ENCODE data around the gene SYTL3. TPM values are rescaled to one million over a fixed set of nuclear protein-coding genes. Genes with fewer than 3 reads are reported as not detected.
A peak's percentile ranks its signal among the peaks of the same experiment; 100 is the strongest.

Gene SYTL3
- total and polyA plus RNA-seq, 2 donors (not counting 1 experiment from before 2014, with no cell fraction given) = 1.1 to 5.4 TPM

DNA sequence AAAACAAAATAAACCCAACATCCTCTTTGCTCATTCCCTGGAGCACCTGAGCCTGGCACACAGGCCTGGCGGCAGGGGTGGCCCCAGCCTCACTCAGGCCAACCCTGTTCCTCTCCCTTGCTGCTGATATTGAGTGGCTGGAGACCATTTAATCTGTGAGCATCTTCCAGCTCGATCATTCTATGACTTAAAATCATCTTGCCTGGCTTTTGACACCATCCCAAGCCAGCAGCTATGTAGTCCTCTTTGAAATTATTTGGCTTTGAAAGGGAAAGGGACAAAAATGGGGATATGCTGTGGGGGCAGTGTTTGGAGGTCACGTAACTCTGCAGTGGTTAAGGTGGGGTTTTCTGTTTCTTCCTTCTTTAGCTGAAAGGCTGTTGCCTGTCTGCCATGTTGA lies 146.5 kb downstream of the SYTL3 start:
- no peaks in the 10 kb centered on the region for H3K27me3 Mint-ChIP-seq
- POLR2A ChIA-PET = interaction anchor here (1.0 kb wide), 1 partner anchor 11 kb away, joined by 3 read pairs; no protein-coding TSS in a partner anchor
- CTCF ChIA-PET = interaction anchor here (0.6 to 8.1 kb wide), 5 partner anchors 11 to 176 kb away, joined by 3 to 79 read pairs (median 3); no protein-coding TSS in a partner anchor
- peaks cover 92% of the 10 kb centered on the region for H3K4me1 Mint-ChIP-seq
- Histone ChIP-seq H3K79me2 (ENCODE audit: control insufficient read depth, insufficient read depth, low read length) (peaks cover 100% of the 10 kb centered on the region), H3K36me3 (replicated peaks in 1 of 2; ENCODE audit: control extremely low read depth in 1 of 2, control insufficient read depth in 1 of 2, extremely low read depth in 1 of 2, insufficient read depth in 2 of 2, low read length in 1 of 2) (peaks cover 5 to 49% of the 10 kb centered on the region in 2 experiments), H4K20me1 (ENCODE audit: control insufficient read depth, insufficient read depth, low read length, poor library complexity, severe bottlenecking) (peaks cover 96% of the 10 kb centered on the region), H3K4me2 (replicated peaks; ENCODE audit: low read depth, low read length, poor library complexity, severe bottlenecking) (peak overlapping the region; percentile 50), H3K27me3 (replicated peaks in 1 of 4; ENCODE audit: control extremely low read depth in 1 of 4, control insufficient read depth in 3 of 4, insufficient read depth in 4 of 4, low read length in 3 of 4) (no peaks in the 10 kb centered on the region), H3K9ac (ENCODE audit: low read length) (no peak overlapping the region), H3K9me3 (ENCODE audit: control extremely low read depth in 1 of 3, control insufficient read depth in 2 of 3, insufficient read depth in 1 of 3, low read length in 2 of 3) (peaks cover 0 to 5% (median 0%) of the 10 kb centered on the region in 3 donors), H3K4me1 (ENCODE audit: control insufficient read depth in 2 of 2, insufficient read depth in 2 of 2, low read length in 2 of 2) (peaks cover 92 to 94% of the 10 kb centered on the region in 2 donors), H3K4me3 (ENCODE audit: control extremely low read depth in 1 of 5, extremely low read depth in 1 of 5, insufficient read depth in 1 of 5, low read depth in 2 of 5, low read length in 4 of 5) (peak overlapping the region in 1 of 5 experiments; percentile 11), H2AFZ (ENCODE audit: insufficient read depth, low read depth, low read length, poor library complexity, severe bottlenecking) (no peak overlapping the region), H3K27ac (ENCODE audit: low read length in 2 of 2) (peak overlapping the region in 1 of 2 donors; percentile 53)
- no peak for ATAC-seq (ENCODE audit: low read depth)
- no peaks in the 10 kb centered on the region for H3K9me3 Mint-ChIP-seq (ENCODE audit: insufficient read depth)
- DNase-seq = no peak
- peak overlapping the region; percentile 69 for H3K27ac Mint-ChIP-seq
- peak overlapping the region; percentile 59 for H3K4me3 Mint-ChIP-seq
- intact Hi-C loops (cut with micrococcal nuclease) = loop anchor here (5.0 kb wide), 2 partner anchors 34 to 79 kb away; no protein-coding TSS in a partner anchor
- TF ChIP-seq, protein P1, sequence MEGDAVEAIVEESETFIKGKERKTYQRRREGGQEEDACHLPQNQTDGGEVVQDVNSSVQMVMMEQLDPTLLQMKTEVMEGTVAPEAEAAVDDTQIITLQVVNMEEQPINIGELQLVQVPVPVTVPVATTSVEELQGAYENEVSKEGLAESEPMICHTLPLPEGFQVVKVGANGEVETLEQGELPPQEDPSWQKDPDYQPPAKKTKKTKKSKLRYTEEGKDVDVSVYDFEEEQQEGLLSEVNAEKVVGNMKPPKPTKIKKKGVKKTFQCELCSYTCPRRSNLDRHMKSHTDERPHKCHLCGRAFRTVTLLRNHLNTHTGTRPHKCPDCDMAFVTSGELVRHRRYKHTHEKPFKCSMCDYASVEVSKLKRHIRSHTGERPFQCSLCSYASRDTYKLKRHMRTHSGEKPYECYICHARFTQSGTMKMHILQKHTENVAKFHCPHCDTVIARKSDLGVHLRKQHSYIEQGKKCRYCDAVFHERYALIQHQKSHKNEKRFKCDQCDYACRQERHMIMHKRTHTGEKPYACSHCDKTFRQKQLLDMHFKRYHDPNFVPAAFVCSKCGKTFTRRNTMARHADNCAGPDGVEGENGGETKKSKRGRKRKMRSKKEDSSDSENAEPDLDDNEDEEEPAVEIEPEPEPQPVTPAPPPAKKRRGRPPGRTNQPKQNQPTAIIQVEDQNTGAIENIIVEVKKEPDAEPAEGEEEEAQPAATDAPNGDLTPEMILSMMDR (IDR thresholded peaks at IDR 0.05) = no peak
- TF ChIP-seq EZH2 (IDR thresholded peaks at IDR 0.05; ENCODE audit: borderline replicate concordance, insufficient read depth, low read depth, low read length, poor library complexity, severe bottlenecking) = no peak
- WGBS (ENCODE audit: insufficient coverage) = 70% methylated on average over 1 of the region's 3 CpGs

Measured in B cell (primary cell).